Fibroblast of mammary gland (primary cell): Measurements from ENCODE around the gene ZGPAT.

ENCODE experiments used
- DNase-seq: peaks from one replicate; pipeline ENCODE4 v3.0.0-alpha.2; 2010; ENCODE audit warnings: low read depth
- H3K4me3 ChIP-seq: 2 replicates; pipeline ENCODE4 v1.5.1; 2011; ENCODE audit warnings: low read depth, mild to moderate bottlenecking, low read length, moderate library complexity; ENCODE audit not compliant: control insufficient read depth
- TF ChIP-seq, protein P1 (sequence below): conservative IDR thresholded peaks from 2 replicates; pipeline ENCODE4 v1.5.1; 2011; ENCODE audit warnings: low read depth, low read length, inconsistent platforms; ENCODE audit not compliant: control insufficient read depth, insufficient read depth

The ZGPAT gene

DNA sequence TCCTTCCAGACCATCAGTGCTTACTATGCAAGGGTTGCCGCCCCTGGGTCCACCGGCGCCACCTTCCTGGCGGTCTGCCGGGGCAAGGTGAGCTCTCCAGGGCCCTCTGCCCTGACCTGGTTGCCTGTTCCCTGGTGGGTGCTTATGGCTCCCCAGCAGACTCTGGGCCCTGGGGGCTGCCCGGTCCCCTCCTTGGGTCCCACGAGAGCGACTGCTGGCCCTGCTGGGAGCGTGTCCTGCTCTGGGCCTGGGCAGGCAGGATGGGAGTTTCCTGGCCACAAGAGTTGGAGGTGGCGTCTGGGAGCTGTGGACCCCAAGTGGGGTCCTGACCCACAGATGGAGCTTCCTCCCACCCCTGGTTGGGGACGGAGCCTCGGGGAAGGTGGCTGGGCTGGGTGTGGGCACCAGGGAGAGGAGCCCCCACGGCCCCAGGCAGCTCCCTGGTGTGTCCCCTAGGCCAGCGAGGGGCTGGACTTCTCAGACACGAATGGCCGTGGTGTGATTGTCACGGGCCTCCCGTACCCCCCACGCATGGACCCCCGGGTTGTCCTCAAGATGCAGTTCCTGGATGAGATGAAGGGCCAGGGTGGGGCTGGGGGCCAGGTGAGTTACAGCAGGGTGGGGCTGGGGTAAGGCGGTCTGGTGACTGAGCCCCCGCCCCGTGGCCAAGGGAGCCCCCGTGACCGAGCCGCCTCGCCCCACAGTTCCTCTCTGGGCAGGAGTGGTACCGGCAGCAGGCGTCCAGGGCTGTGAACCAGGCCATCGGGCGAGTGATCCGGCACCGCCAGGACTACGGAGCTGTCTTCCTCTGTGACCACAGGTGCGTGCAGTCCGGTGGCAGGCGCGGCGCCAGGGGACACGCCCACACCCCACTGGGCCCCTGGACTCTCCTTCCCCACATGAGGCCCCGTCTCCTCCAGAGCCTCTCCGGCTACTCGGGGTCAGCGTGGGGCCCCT lies 18.5 kb upstream of the ZGPAT start:
- TF ChIP-seq, protein P1, sequence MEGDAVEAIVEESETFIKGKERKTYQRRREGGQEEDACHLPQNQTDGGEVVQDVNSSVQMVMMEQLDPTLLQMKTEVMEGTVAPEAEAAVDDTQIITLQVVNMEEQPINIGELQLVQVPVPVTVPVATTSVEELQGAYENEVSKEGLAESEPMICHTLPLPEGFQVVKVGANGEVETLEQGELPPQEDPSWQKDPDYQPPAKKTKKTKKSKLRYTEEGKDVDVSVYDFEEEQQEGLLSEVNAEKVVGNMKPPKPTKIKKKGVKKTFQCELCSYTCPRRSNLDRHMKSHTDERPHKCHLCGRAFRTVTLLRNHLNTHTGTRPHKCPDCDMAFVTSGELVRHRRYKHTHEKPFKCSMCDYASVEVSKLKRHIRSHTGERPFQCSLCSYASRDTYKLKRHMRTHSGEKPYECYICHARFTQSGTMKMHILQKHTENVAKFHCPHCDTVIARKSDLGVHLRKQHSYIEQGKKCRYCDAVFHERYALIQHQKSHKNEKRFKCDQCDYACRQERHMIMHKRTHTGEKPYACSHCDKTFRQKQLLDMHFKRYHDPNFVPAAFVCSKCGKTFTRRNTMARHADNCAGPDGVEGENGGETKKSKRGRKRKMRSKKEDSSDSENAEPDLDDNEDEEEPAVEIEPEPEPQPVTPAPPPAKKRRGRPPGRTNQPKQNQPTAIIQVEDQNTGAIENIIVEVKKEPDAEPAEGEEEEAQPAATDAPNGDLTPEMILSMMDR, result no peak
- DNase-seq, result no peak
- no peak overlapping the region for H3K4me3 ChIP-seq

DNA sequence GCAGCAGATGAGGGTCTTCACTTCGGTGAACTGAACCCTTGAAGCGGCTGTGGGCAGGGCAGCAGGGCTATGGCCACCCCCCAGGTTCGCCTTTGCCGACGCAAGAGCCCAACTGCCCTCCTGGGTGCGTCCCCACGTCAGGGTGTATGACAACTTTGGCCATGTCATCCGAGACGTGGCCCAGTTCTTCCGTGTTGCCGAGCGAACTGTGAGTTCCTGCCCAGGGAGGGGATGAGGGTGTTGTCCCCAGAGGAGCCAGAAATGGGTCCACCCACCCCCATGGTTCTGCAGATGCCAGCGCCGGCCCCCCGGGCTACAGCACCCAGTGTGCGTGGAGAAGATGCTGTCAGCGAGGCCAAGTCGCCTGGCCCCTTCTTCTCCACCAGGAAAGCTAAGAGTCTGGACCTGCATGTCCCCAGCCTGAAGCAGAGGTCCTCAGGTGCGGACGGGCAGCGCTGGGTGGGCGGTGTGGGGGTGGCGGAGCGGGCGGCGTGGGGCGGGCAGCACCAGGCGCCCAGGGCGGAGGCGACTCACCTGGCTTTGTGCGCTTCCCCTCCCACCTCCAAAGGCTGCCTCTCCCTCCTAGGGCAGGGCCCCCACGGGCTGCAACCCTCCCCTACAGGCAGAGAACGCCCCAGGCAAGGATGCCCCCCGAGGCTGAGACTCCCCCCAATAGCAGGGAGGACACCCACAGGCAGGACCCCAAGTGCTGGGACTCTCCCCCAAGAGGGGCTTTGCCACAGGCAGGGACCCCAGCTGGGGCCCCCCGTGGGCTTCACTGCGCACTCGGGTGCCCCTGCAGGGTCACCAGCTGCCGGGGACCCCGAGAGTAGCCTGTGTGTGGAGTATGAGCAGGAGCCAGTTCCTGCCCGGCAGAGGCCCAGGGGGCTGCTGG lies 17.6 kb upstream of the ZGPAT start:
- no peak for DNase-seq
- TF ChIP-seq, protein P1, result no peak
- no peak overlapping the region for H3K4me3 ChIP-seq

DNA sequence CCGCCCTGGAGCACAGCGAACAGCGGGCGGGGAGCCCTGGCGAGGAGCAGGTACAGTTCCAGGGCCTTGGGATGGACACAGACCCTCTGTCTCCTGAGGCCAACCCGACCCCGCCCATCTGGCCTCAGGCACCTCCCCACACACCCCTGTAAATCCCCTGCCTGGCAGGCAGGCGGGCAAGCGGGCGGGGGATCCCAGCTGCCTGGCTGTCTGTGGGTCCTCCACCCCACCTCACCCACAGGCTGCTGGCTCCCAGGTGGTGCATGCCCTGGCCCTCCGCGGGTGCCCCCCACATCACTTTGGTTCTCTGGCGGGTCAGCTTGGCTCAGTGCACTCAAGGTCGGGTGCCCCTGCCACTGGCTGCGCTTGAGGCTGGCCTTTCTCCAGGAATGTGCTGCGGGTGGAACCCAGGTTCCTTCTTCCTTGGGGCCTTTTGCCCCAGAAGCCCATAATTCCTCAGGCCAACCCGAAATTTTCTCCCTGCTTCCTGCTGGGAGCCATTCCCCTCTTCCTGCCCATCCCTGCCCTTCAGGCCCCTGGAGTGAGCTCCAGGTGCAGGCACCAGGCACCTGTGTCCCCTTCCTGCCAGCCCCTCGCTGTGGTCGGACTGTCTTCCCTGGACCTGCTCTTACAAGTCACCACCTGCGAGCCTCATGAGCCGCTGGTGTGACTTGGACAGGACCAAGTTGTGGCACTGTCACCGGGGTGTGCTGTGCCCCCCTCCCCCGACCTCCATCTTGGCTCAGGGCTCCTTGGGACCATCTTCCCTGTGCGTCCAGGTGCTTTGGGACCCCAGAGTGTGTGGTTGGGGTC lies 16.7 kb upstream of the ZGPAT start:
- TF ChIP-seq, protein P1, result no peak
- DNase-seq, result no peak

DNA sequence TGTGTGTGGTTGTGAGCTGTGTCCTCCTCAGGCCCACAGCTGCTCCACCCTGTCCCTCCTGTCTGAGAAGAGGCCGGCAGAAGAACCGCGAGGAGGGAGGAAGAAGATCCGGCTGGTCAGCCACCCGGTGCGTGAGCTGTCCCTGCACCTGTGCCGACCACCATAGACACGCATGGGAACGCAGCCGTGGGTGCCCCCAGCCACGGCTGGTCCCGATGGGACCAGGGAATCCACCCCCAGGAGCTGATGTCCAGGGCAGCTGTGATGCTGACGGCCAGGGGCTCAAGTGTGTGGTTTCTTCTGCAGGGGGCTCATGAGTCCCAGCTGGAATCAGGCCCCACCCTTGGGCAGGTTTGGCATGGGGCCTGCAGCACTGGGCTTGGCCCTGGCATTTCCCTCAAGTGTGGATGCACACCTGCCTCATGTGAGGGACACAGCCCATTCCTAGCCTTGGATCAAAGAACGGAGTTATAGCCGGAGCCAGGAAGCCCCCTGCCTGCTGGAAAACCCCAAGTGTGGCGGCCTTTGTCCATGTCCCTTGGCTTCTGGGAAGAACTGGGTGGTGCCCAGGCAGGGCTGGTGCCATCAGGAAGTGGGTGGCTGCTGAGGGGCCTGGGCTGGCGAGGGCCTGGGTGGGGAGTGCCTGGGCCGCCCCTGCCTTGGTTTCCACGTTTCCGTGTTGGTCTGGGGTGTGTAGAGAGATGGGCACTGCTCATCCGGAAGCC lies 16.0 kb upstream of the ZGPAT start:
- TF ChIP-seq, protein P1, result no peak
- DNase-seq, result no peak
- no peak overlapping the region for H3K4me3 ChIP-seq

More for the DNA sequence above, 16.7 kb upstream of the ZGPAT start:
- no peak overlapping the region for H3K4me3 ChIP-seq

DNA sequence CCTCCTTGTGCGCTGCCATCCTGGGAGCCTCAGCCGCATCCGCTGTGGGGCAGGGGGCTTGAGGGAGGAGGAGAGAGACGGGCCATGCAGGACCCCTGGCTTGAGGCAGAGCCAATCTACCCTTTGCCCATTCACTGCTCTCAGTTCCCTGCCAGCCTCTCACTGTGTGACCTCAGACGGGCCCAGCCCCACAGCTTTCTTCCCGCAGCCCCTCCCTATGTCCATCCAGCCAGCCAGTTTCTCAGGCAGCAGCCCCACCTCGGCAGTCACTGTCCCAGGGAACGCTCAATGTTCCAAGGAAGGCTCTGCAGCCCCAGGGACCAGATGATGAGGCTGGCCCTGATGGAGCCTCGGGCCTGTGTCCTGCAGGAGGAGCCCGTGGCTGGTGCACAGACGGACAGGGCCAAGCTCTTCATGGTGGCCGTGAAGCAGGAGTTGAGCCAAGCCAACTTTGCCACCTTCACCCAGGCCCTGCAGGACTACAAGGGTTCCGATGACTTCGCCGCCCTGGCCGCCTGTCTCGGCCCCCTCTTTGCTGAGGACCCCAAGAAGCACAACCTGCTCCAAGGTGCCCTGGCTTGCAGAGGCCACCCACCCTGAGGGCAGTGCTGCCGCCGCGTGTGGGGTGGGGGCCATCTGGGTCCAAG lies 15.3 kb upstream of the ZGPAT start:
- TF ChIP-seq, protein P1, result no peak
- no peak for DNase-seq
- H3K4me3 ChIP-seq, result no peak overlapping the region
